Hepatocyte (in vitro differentiated cells): Measurements from ENCODE around the gene SRP68.

ENCODE experiments used
- EZH2 ChIP-seq: fragments of 200-600 bp; sonication (generic); IDR thresholded peaks from 2 replicates; pipeline ENCODE4 v1.6.1; 2016; ENCODE audit warnings: antibody characterized with exemption, mild to moderate bottlenecking, borderline replicate concordance
- TF ChIP-seq, protein P1 (sequence below): fragments of 200-600 bp; sonication (generic); IDR thresholded peaks from 2 replicates; pipeline ENCODE4 v1.5.1; 2016; ENCODE audit warnings: antibody characterized with exemption, mild to moderate bottlenecking; ENCODE audit not compliant: poor library complexity

DNA sequence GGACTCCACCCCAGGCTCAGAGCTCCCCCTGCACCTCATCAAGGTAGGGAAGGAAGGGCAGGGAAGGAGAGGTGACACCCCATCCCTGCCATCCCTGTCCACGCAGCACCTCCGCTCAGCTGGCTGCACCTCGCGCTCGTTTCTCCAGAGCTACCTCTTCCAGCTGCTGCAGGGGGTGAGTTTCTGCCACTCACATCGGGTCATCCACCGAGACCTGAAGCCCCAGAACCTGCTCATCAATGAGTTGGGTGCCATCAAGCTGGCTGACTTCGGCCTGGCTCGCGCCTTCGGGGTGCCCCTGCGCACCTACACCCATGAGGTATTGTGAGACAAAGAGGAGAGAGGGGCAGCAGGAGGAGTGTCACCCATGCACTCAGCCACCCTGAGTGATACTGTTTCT is 70.2 kb downstream of the SRP68 start:
- TF ChIP-seq, protein P1, sequence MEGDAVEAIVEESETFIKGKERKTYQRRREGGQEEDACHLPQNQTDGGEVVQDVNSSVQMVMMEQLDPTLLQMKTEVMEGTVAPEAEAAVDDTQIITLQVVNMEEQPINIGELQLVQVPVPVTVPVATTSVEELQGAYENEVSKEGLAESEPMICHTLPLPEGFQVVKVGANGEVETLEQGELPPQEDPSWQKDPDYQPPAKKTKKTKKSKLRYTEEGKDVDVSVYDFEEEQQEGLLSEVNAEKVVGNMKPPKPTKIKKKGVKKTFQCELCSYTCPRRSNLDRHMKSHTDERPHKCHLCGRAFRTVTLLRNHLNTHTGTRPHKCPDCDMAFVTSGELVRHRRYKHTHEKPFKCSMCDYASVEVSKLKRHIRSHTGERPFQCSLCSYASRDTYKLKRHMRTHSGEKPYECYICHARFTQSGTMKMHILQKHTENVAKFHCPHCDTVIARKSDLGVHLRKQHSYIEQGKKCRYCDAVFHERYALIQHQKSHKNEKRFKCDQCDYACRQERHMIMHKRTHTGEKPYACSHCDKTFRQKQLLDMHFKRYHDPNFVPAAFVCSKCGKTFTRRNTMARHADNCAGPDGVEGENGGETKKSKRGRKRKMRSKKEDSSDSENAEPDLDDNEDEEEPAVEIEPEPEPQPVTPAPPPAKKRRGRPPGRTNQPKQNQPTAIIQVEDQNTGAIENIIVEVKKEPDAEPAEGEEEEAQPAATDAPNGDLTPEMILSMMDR = no peak
- TF ChIP-seq EZH2 = no peak
